ENCODE results near the gene CST8. TPM values are rescaled to one million over a fixed set of nuclear protein-coding genes. Genes with fewer than 3 reads are reported as not detected.

The CST8 gene
- total and polyA plus RNA-seq, 2 donors = not detected

GRCh38 chr20:23488996-23489395, 1.9 kb upstream of the CST8 start:
- WGBS = 68% methylated on average over 3 of the region's 3 CpGs

GRCh38 chr20:23492292-23492691, 1.4 kb downstream of the CST8 start:
- Histone ChIP-seq H3K27ac (ENCODE audit: low read depth) (no peak overlapping the region), H3K4me1 (ENCODE audit: insufficient read depth) (no peaks in the 10 kb centered on the region), H3K4me3 (ENCODE audit: low read depth, low read length) (no peak overlapping the region), H3K36me3 (ENCODE audit: insufficient read depth) (no peaks in the 10 kb centered on the region)
- no peak for DNase-seq (ENCODE audit: extremely low spot score)

More at GRCh38 chr20:23488996-23489395, 1.9 kb upstream of the CST8 start:
- Histone ChIP-seq H3K4me1 (ENCODE audit: insufficient read depth) (no peaks in the 10 kb centered on the region), H3K4me3 (ENCODE audit: low read depth, low read length) (no peak overlapping the region), H3K27ac (ENCODE audit: low read depth) (no peak overlapping the region), H3K36me3 (ENCODE audit: insufficient read depth) (no peaks in the 10 kb centered on the region)
- no peak for DNase-seq (ENCODE audit: extremely low spot score)

- no peaks in the 10 kb centered on the region for H3K36me3 ChIP-seq (ENCODE audit: insufficient read depth)
- H3K4me1 ChIP-seq (ENCODE audit: insufficient read depth) = no peaks in the 10 kb centered on the region
- DNase-seq (ENCODE audit: extremely low spot score) = no peak
- no peak overlapping the region for H3K27ac ChIP-seq (ENCODE audit: low read depth)
- H3K4me3 ChIP-seq (ENCODE audit: low read depth, low read length) = no peak overlapping the region
- WGBS = 77% methylated on average over 3 of the region's 3 CpGs
These were observed 2.4 kb downstream of the CST8 start for GRCh38 chr20:23493172-23493772.

GRCh38 chr20:23497536-23497935, 6.6 kb downstream of the CST8 start:
- Histone ChIP-seq H3K36me3 (ENCODE audit: insufficient read depth) (no peaks in the 10 kb centered on the region), H3K4me1 (ENCODE audit: insufficient read depth) (no peaks in the 10 kb centered on the region), H3K4me3 (ENCODE audit: low read depth, low read length) (no peak overlapping the region), H3K27ac (ENCODE audit: low read depth) (no peak overlapping the region)
- 44% methylated on average over 1 of the region's 1 CpG for WGBS
- DNase-seq (ENCODE audit: extremely low spot score) = no peak

- Histone ChIP-seq H3K27ac (ENCODE audit: low read depth) (no peak overlapping the region), H3K36me3 (ENCODE audit: insufficient read depth) (no peaks in the 10 kb centered on the region), H3K4me3 (ENCODE audit: low read depth, low read length) (no peak overlapping the region), H3K4me1 (ENCODE audit: insufficient read depth) (no peaks in the 10 kb centered on the region)
- DNase-seq (ENCODE audit: extremely low spot score) = no peak
- 86% methylated on average over 4 of the region's 4 CpGs for WGBS
These were observed 11.0 kb downstream of the CST8 start for GRCh38 chr20:23501926-23502325.

GRCh38 chr20:23503649-23504048, 12.7 kb downstream of the CST8 start:
- H3K4me3 ChIP-seq (ENCODE audit: low read depth, low read length) = no peak overlapping the region
- no peaks in the 10 kb centered on the region for H3K4me1 ChIP-seq (ENCODE audit: insufficient read depth)
- no peak for DNase-seq (ENCODE audit: extremely low spot score)
- H3K36me3 ChIP-seq (ENCODE audit: insufficient read depth) = no peaks in the 10 kb centered on the region
- WGBS = 85% methylated on average over 14 of the region's 14 CpGs
- no peak overlapping the region for H3K27ac ChIP-seq (ENCODE audit: low read depth)

- no peak for DNase-seq (ENCODE audit: extremely low spot score)
- Histone ChIP-seq H3K4me1 (ENCODE audit: insufficient read depth) (no peaks in the 10 kb centered on the region), H3K4me3 (ENCODE audit: low read depth, low read length) (no peak overlapping the region), H3K27ac (ENCODE audit: low read depth) (no peak overlapping the region), H3K36me3 (ENCODE audit: insufficient read depth) (no peaks in the 10 kb centered on the region)
- 83% methylated on average over 6 of the region's 6 CpGs for WGBS
These were observed 16.4 kb downstream of the CST8 start for GRCh38 chr20:23507346-23507745.

GRCh38 chr20:23508449-23509229, 17.7 kb downstream of the CST8 start:
- Histone ChIP-seq H3K4me3 (ENCODE audit: low read depth, low read length) (no peak overlapping the region), H3K36me3 (ENCODE audit: insufficient read depth) (no peaks in the 10 kb centered on the region), H3K4me1 (ENCODE audit: insufficient read depth) (no peaks in the 10 kb centered on the region), H3K27ac (ENCODE audit: low read depth) (no peak overlapping the region)
- 61% methylated on average over 8 of the region's 8 CpGs for WGBS
- DNase-seq (ENCODE audit: extremely low spot score) = no peak

- Histone ChIP-seq H3K27ac (ENCODE audit: low read depth) (no peak overlapping the region), H3K36me3 (ENCODE audit: insufficient read depth) (no peaks in the 10 kb centered on the region), H3K4me1 (ENCODE audit: insufficient read depth) (no peaks in the 10 kb centered on the region), H3K4me3 (ENCODE audit: low read depth, low read length) (no peak overlapping the region)
- DNase-seq (ENCODE audit: extremely low spot score) = no peak
- WGBS = 72% methylated on average over 10 of the region's 10 CpGs
These were observed 18.5 kb downstream of the CST8 start for GRCh38 chr20:23509247-23509913.

GRCh38 chr20:23510000-23510590, 19.2 kb downstream of the CST8 start:
- no peaks in the 10 kb centered on the region for H3K4me1 ChIP-seq (ENCODE audit: insufficient read depth)
- no peak for DNase-seq (ENCODE audit: extremely low spot score)
- no peak overlapping the region for H3K4me3 ChIP-seq (ENCODE audit: low read depth, low read length)
- 90% methylated on average over 12 of the region's 12 CpGs for WGBS
- H3K36me3 ChIP-seq (ENCODE audit: insufficient read depth) = no peaks in the 10 kb centered on the region
- no peak overlapping the region for H3K27ac ChIP-seq (ENCODE audit: low read depth)

- H3K4me1 ChIP-seq (ENCODE audit: insufficient read depth) = no peaks in the 10 kb centered on the region
- no peak overlapping the region for H3K4me3 ChIP-seq (ENCODE audit: low read depth, low read length)
- H3K36me3 ChIP-seq (ENCODE audit: insufficient read depth) = no peaks in the 10 kb centered on the region
- H3K27ac ChIP-seq (ENCODE audit: low read depth) = no peak overlapping the region
- no peak for DNase-seq (ENCODE audit: extremely low spot score)
These were observed 22.2 kb downstream of the CST8 start for GRCh38 chr20:23513164-23513563.

- H3K27ac ChIP-seq (ENCODE audit: low read depth) = no peak overlapping the region
- 48% methylated on average over 1 of the region's 1 CpG for WGBS
- H3K36me3 ChIP-seq (ENCODE audit: insufficient read depth) = no peaks in the 10 kb centered on the region
- no peaks in the 10 kb centered on the region for H3K4me1 ChIP-seq (ENCODE audit: insufficient read depth)
- DNase-seq (ENCODE audit: extremely low spot score) = no peak
- H3K4me3 ChIP-seq (ENCODE audit: low read depth, low read length) = no peak overlapping the region
These were observed 23.9 kb downstream of the CST8 start for GRCh38 chr20:23514848-23515247.

GRCh38 chr20:23515250-23515939, 24.5 kb downstream of the CST8 start:
- WGBS = 70% methylated on average over 5 of the region's 5 CpGs
- Histone ChIP-seq H3K4me1 (ENCODE audit: insufficient read depth) (no peaks in the 10 kb centered on the region), H3K27ac (ENCODE audit: low read depth) (no peak overlapping the region), H3K36me3 (ENCODE audit: insufficient read depth) (no peaks in the 10 kb centered on the region), H3K4me3 (ENCODE audit: low read depth, low read length) (no peak overlapping the region)
- DNase-seq (ENCODE audit: extremely low spot score) = no peak

Data from urinary bladder (tissue), 4 donors.